Vagina (tissue), 2 donors: ENCODE results near the gene RNASE9. TPM values are rescaled to one million over a fixed set of nuclear protein-coding genes. Genes with fewer than 3 reads are reported as not detected.

Experiments
- DNase-seq, 2 donors: peaks; one replicate each; pipeline ENCODE4 v3.0.0-alpha.2; 2017; ENCODE audit errors: extremely low spot score in 2 of 2
- H3K27ac ChIP-seq: fragments of 200-600 bp; sonication (generic); one replicate; pipeline ENCODE4 v1.5.1; 2019
- H3K27me3 ChIP-seq: fragments of 200-600 bp; sonication (generic); one replicate; pipeline ENCODE4 v1.5.1; 2019
- H3K36me3 ChIP-seq, 2 donors: fragments of 200-600 bp; sonication (generic); one replicate each; pipeline ENCODE4 v1.5.1; 2017 to 2019
- H3K4me1 ChIP-seq: fragments of 200-600 bp; sonication (generic); one replicate; pipeline ENCODE4 v1.5.1; 2019
- H3K4me3 ChIP-seq, 2 donors: fragments of 200-600 bp; sonication (generic); 1 replicate in 1 of 2; 2 replicates in 1 of 2; pipeline ENCODE4 v1.5.1; 2016 to 2019
- H3K9me3 ChIP-seq: fragments of 200-600 bp; sonication (generic); one replicate; pipeline ENCODE4 v1.5.1; 2019
- POLR2A ChIP-seq, 2 donors: fragments of 450-650 bp; IDR thresholded peaks; one replicate each; pipeline ENCODE4 v1.6.1; 2017; ENCODE audit warnings: antibody characterized with exemption in 2 of 2, mild to moderate bottlenecking in 2 of 2, moderate library complexity in 2 of 2
- POLR2AphosphoS5 ChIP-seq, 2 donors: sonication (generic); formaldehyde crosslinking; IDR thresholded peaks; one replicate each; pipeline ENCODE4 v1.9.0; 2017; ENCODE audit warnings: antibody characterized with exemption in 2 of 2, mild to moderate bottlenecking in 2 of 2, low read depth in 1 of 2; ENCODE audit not compliant: insufficient read depth in 1 of 2
- intact Hi-C: fragments of 100-400 bp; cut with DNase I; formaldehyde crosslinking; loops from one replicate; pipeline ENCODE4 v1.15.1; 2023
- total RNA-seq: library from RNA; depleted of rRNA; stranded (reverse); fragments of >200 nt; gene quantifications from one replicate; pipeline ENCODE4 v1.2.3, GENCODE V29; 2016
- TF ChIP-seq, protein P1 (sequence below), 3 experiments: fragments of 450-650 bp in 2 of 3; fragments of 200-600 bp in 1 of 3; sonication (generic) in 1 of 3; IDR thresholded peaks; one replicate each; pipeline ENCODE4 v1.5.1; 2017 to 2019; ENCODE audit warnings: antibody characterized with exemption in 3 of 3, mild to moderate bottlenecking in 2 of 3, moderate library complexity in 2 of 3

Gene RNASE9
- total RNA-seq, 1 donor from 2014 or later = not detected

DNA sequence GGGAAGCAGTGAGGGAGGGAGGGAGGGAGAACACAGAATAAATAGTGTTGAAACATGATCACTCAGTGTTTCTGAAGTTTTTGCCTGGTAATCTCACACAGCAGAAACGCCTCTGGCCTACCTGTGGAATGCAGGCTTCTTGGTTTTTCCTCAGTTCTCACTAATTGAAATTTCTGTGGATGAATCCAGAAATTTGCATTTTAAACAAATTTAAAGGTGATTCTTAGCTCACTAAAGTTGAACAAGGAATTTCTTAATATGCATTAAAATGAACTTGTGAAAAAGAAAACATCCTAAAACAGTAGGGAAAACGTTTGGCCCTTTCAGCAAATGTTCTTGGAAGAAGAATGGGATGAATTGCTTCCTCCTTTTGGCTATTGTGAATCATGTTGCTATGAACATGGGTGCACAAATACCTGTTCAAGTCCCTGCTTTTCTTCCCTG is 1.4 kb downstream of the RNASE9 start:
- intact Hi-C loops = no loop called here
- no peaks in the 10 kb centered on the region for H3K36me3 ChIP-seq
- no peak overlapping the region for H3K27ac ChIP-seq
- H3K4me1 ChIP-seq = no peaks in the 10 kb centered on the region
- no peaks in the 10 kb centered on the region for H3K27me3 ChIP-seq
- H3K4me3 ChIP-seq = no peak overlapping the region
- TF ChIP-seq, protein P1, sequence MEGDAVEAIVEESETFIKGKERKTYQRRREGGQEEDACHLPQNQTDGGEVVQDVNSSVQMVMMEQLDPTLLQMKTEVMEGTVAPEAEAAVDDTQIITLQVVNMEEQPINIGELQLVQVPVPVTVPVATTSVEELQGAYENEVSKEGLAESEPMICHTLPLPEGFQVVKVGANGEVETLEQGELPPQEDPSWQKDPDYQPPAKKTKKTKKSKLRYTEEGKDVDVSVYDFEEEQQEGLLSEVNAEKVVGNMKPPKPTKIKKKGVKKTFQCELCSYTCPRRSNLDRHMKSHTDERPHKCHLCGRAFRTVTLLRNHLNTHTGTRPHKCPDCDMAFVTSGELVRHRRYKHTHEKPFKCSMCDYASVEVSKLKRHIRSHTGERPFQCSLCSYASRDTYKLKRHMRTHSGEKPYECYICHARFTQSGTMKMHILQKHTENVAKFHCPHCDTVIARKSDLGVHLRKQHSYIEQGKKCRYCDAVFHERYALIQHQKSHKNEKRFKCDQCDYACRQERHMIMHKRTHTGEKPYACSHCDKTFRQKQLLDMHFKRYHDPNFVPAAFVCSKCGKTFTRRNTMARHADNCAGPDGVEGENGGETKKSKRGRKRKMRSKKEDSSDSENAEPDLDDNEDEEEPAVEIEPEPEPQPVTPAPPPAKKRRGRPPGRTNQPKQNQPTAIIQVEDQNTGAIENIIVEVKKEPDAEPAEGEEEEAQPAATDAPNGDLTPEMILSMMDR (IDR thresholded peaks at IDR 0.05) = no peak
- TF ChIP-seq POLR2AphosphoS5 (IDR thresholded peaks at IDR 0.05; ENCODE audit: insufficient read depth in 1 of 2, low read depth in 1 of 2) = no peak
- no peak for TF ChIP-seq POLR2A (IDR thresholded peaks at IDR 0.05)
- DNase-seq = no peak
- no peaks in the 10 kb centered on the region for H3K9me3 ChIP-seq

DNA sequence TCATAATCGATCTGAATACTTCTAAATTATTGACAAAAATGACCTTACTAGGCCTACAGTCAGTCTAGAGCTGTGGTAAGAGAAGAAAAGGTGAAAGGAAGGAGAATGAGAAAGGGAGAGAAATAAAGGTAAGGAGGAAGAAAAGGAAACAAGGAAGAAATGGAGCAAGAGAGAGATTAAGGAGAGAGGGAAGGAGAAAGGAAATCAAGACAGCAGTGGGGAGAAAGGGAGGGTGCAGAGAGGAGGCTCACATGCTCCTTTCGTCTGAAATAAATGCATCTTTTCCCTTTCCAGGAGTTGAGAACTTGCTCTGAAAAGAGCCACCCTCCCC is 3.7 kb downstream of the RNASE9 start:
- H3K4me1 ChIP-seq = no peaks in the 10 kb centered on the region
- H3K27me3 ChIP-seq = no peaks in the 10 kb centered on the region
- no peak overlapping the region for H3K27ac ChIP-seq
- no peak overlapping the region for H3K4me3 ChIP-seq
- TF ChIP-seq POLR2AphosphoS5 (IDR thresholded peaks at IDR 0.05; ENCODE audit: insufficient read depth in 1 of 2, low read depth in 1 of 2) = no peak
- TF ChIP-seq POLR2A (IDR thresholded peaks at IDR 0.05) = no peak
- TF ChIP-seq, protein P1 (IDR thresholded peaks at IDR 0.05) = no peak
- no peak for DNase-seq
- intact Hi-C loops = no loop called here
- H3K36me3 ChIP-seq = no peaks in the 10 kb centered on the region
- H3K9me3 ChIP-seq = no peaks in the 10 kb centered on the region

DNA sequence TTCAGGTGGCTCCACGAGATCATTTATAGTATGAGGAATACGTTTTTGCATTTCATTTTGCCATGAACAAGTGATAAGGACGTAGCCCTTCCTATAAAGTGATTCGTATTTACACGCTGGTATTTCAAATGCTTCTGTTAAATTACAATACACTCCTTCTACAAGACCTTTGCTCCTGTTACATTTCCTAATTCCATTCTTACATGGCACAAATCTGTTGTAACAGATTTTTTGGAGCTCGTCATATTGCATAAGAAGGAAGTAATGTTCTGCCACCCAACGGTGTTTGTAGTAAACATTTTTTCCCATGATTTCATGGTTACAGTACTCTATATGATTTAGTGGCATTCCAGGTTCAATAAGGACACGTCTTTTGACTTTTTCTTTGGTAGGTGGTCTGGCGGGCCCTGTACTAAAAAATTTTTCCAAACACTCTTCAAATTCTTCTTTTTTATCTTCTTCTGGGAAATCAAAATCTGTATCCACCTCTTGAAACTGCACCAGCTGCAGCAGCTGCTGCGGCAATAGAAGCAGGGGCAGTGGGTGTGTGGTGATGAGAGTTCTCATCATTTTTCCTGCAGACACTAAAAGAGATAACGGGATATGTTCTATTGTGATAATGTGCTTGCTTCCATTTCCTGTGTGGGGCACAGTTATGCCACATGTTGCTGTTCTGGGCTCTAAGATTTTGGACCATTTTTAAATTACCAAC is 4.2 kb downstream of the RNASE9 start:
- intact Hi-C loops = no loop called here
- Histone ChIP-seq H3K9me3 (no peaks in the 10 kb centered on the region), H3K4me3 (no peak overlapping the region), H3K4me1 (no peaks in the 10 kb centered on the region), H3K27me3 (no peaks in the 10 kb centered on the region), H3K27ac (no peak overlapping the region), H3K36me3 (no peaks in the 10 kb centered on the region)
- TF ChIP-seq POLR2A (IDR thresholded peaks at IDR 0.05) (no peak), POLR2AphosphoS5 (IDR thresholded peaks at IDR 0.05; ENCODE audit: insufficient read depth in 1 of 2, low read depth in 1 of 2) (no peak)
- TF ChIP-seq, protein P1 (IDR thresholded peaks at IDR 0.05) = no peak
- DNase-seq = no peak

DNA sequence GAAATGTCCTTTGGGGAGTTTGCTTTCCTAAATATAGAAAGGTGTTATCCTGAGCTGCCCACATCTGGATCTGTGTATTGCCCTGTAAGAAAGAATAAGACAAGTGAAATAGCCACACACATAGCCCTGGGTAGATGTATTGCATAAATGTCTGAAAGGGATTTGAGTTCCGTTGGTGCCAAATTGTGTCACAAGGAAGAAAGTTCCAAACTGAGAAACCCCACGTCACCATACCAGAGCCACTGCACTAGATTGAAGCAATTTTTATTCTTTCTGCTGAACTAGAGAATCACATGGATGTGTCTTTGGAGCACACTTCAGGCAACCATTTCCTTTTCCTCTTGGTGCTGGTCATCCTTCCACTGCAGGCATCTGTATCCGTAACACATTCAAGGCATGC is 5.0 kb downstream of the RNASE9 start:
- H3K9me3 ChIP-seq = no peaks in the 10 kb centered on the region
- H3K4me3 ChIP-seq = no peak overlapping the region
- no peaks in the 10 kb centered on the region for H3K36me3 ChIP-seq
- DNase-seq = no peak
- H3K4me1 ChIP-seq = no peaks in the 10 kb centered on the region
- H3K27ac ChIP-seq = no peak overlapping the region
- no peaks in the 10 kb centered on the region for H3K27me3 ChIP-seq
- no peak for TF ChIP-seq POLR2AphosphoS5 (IDR thresholded peaks at IDR 0.05; ENCODE audit: insufficient read depth in 1 of 2, low read depth in 1 of 2)
- no peak for TF ChIP-seq POLR2A (IDR thresholded peaks at IDR 0.05)
- TF ChIP-seq, protein P1 (IDR thresholded peaks at IDR 0.05) = no peak
- intact Hi-C loops = no loop called here

DNA sequence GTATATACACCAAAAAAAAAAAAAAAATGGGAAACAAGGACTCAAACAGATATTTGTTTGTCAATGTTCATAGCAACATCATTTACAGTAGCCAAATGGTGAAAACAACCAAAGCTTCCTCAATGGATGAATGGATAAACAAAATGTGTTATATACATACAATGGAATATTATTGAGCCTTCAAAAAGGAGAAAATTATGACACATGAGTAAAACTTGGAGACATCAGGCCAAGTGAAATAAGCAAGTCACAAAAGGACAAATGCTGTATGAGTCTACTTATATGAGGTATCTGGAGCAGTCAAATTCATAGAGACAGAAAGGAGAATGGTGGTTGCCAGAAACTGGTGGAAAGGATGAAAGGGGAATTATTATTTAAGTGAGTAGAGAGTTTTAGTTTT is 7.8 kb downstream of the RNASE9 start:
- Histone ChIP-seq H3K27me3 (no peaks in the 10 kb centered on the region), H3K4me3 (no peak overlapping the region), H3K36me3 (no peaks in the 10 kb centered on the region), H3K27ac (no peak overlapping the region), H3K9me3 (no peaks in the 10 kb centered on the region), H3K4me1 (no peaks in the 10 kb centered on the region)
- DNase-seq = no peak
- TF ChIP-seq POLR2AphosphoS5 (IDR thresholded peaks at IDR 0.05; ENCODE audit: insufficient read depth in 1 of 2, low read depth in 1 of 2) = no peak
- TF ChIP-seq, protein P1 (IDR thresholded peaks at IDR 0.05) = no peak
- no peak for TF ChIP-seq POLR2A (IDR thresholded peaks at IDR 0.05)
- intact Hi-C loops = no loop called here
